Lower lobe of right lung (tissue), 2 donors: ENCODE measurements around the gene CDCA8. TPM values are rescaled to one million over a fixed set of nuclear protein-coding genes. Genes with fewer than 3 reads are reported as not detected.

Experiments
- ATAC-seq, 2 donors: fragments of 200-7000 bp; cut with Tn5 transposase; one replicate each; pipeline ENCODE4 v1.9.1; 2020 to 2022; ENCODE audit warnings: mild to moderate bottlenecking in 2 of 2, moderate library complexity in 2 of 2
- DNase-seq: peaks from one replicate; pipeline ENCODE4 v3.0.0-alpha.2; 2020
- H3K27ac ChIP-seq: fragments of 200-600 bp; one replicate; pipeline ENCODE4 v1.8.0; 2022
- H3K27me3 ChIP-seq: fragments of 200-600 bp; one replicate; pipeline ENCODE4 v1.8.0; 2022; ENCODE audit warnings: low read depth
- H3K36me3 ChIP-seq: fragments of 200-600 bp; one replicate; pipeline ENCODE4 v1.8.0; 2022; ENCODE audit warnings: mild to moderate bottlenecking
- H3K4me1 ChIP-seq: fragments of 200-600 bp; one replicate; pipeline ENCODE4 v1.8.0; 2022
- H3K4me3 ChIP-seq: fragments of 200-600 bp; one replicate; pipeline ENCODE4 v1.8.0; 2022; ENCODE audit warnings: mild to moderate bottlenecking
- H3K9me3 ChIP-seq: fragments of 200-600 bp; one replicate; pipeline ENCODE4 v1.8.0; 2022
- CTCF ChIP-seq: fragments of 200-600 bp; IDR thresholded peaks from one replicate; pipeline ENCODE4 v1.8.0; 2022; ENCODE audit warnings: antibody characterized with exemption, mild to moderate bottlenecking
- intact Hi-C: fragments of 100-400 bp; cut with DNase I; formaldehyde crosslinking; loops from one replicate; pipeline ENCODE4 v1.11.0; 2022
- total RNA-seq: library from RNA; stranded (reverse); fragmentation: NEBNext Ultra II Directional; extraction: Animal tissue kit (Norgen Biotek cat#: 25700); gene quantifications from one replicate; pipeline ENCODE4 v1.2.1, GENCODE V29; 2021
- donor health status: DM: no; HTN: yes; CAD: no; lungs with severe emphysema.

CDCA8 gene
- total RNA-seq, 1 donor from 2014 or later, result 1.7 TPM

- intact Hi-C loops, result no loop called here
- H3K4me1 ChIP-seq, result peaks cover 33% of the 10 kb centered on the region
- no peak for TF ChIP-seq CTCF
- peak overlapping the region; percentile 96 for H3K4me3 ChIP-seq
- H3K27me3 ChIP-seq, result no peaks in the 10 kb centered on the region
- peak; percentile 45 to 47 for ATAC-seq
- H3K36me3 ChIP-seq, result peaks cover 9% of the 10 kb centered on the region
- H3K9me3 ChIP-seq, result no peaks in the 10 kb centered on the region
- DNase-seq, result peak; percentile 79
- H3K27ac ChIP-seq, result peak overlapping the region; percentile 88
Observed at GRCh38 chr1:37691497-37692077, 729 bp upstream of the CDCA8 start.

GRCh38 chr1:37692834-37693175 lies 489 bp downstream of the CDCA8 start:
- peaks cover 33% of the 10 kb centered on the region for H3K4me1 ChIP-seq
- no peak for TF ChIP-seq CTCF
- intact Hi-C loops, result no loop called here
- ATAC-seq (no peak), DNase-seq (no peak)
- peaks cover 1% of the 10 kb centered on the region for H3K36me3 ChIP-seq
- H3K4me3 ChIP-seq, result peak overlapping the region; percentile 96
- peak overlapping the region; percentile 88 for H3K27ac ChIP-seq
- no peaks in the 10 kb centered on the region for H3K9me3 ChIP-seq
- no peaks in the 10 kb centered on the region for H3K27me3 ChIP-seq

- ATAC-seq (no peak), DNase-seq (no peak)
- intact Hi-C loops, result no loop called here
- H3K36me3 ChIP-seq, result no peaks in the 10 kb centered on the region
- H3K4me3 ChIP-seq, result no peak overlapping the region
- no peak overlapping the region for H3K27ac ChIP-seq
- no peaks in the 10 kb centered on the region for H3K27me3 ChIP-seq
- no peak for TF ChIP-seq CTCF
- no peaks in the 10 kb centered on the region for H3K9me3 ChIP-seq
- peaks cover 5% of the 10 kb centered on the region for H3K4me1 ChIP-seq
Observed at GRCh38 chr1:37697090-37697489, 4.8 kb downstream of the CDCA8 start.

- ATAC-seq (no peak), DNase-seq (no peak)
- Histone ChIP-seq H3K27me3 (no peaks in the 10 kb centered on the region), H3K36me3 (no peaks in the 10 kb centered on the region), H3K27ac (no peak overlapping the region), H3K4me1 (peaks cover 3% of the 10 kb centered on the region), H3K4me3 (no peak overlapping the region), H3K9me3 (no peaks in the 10 kb centered on the region)
- intact Hi-C loops, result no loop called here
- no peak for TF ChIP-seq CTCF
Observed at GRCh38 chr1:37697737-37698136, 5.4 kb downstream of the CDCA8 start.

- no peaks in the 10 kb centered on the region for H3K9me3 ChIP-seq
- H3K27ac ChIP-seq, result no peak overlapping the region
- DNase-seq (no peak), ATAC-seq (no peak)
- no peaks in the 10 kb centered on the region for H3K4me1 ChIP-seq
- no peaks in the 10 kb centered on the region for H3K27me3 ChIP-seq
- intact Hi-C loops, result no loop called here
- no peak overlapping the region for H3K4me3 ChIP-seq
- no peak for TF ChIP-seq CTCF
- H3K36me3 ChIP-seq, result no peaks in the 10 kb centered on the region
Observed at GRCh38 chr1:37699147-37699546, 6.8 kb downstream of the CDCA8 start.

GRCh38 chr1:37701051-37701450 lies 8.7 kb downstream of the CDCA8 start:
- intact Hi-C loops, result no loop called here
- DNase-seq (no peak), ATAC-seq (no peak)
- no peak for TF ChIP-seq CTCF
- no peaks in the 10 kb centered on the region for H3K36me3 ChIP-seq
- no peaks in the 10 kb centered on the region for H3K4me1 ChIP-seq
- H3K9me3 ChIP-seq, result no peaks in the 10 kb centered on the region
- H3K27me3 ChIP-seq, result no peaks in the 10 kb centered on the region
- H3K27ac ChIP-seq, result no peak overlapping the region
- no peak overlapping the region for H3K4me3 ChIP-seq
